ENCODE results near the gene SPX.

SPX gene

GRCh38 chr12:21526053-21526452 is at the start of gene SPX:
SPX (plus strand) TSS chr12:21526296; CDS start chr12:21526473, 177 bp downstream.
- DNase-seq: no peak

GRCh38 chr12:21476949-21477348 is 49.1 kb upstream of the SPX start:
- no peak for DNase-seq

- no peak for DNase-seq
These were observed 47.2 kb upstream of the SPX start for GRCh38 chr12:21478756-21479455.

GRCh38 chr12:21483531-21483930 is 42.6 kb upstream of the SPX start:
- DNase-seq: no peak

GRCh38 chr12:21485998-21486397 is 40.1 kb upstream of the SPX start:
- DNase-seq: no peak

- no peak for DNase-seq
These were observed 26.3 kb upstream of the SPX start for GRCh38 chr12:21499765-21500164.

- no peak for DNase-seq
These were observed 25.3 kb upstream of the SPX start for GRCh38 chr12:21500786-21501257.

- DNase-seq: peak; percentile 93
These were observed 24.6 kb upstream of the SPX start, which contains the start of the genes GOLT1B and RECQL for GRCh38 chr12:21501258-21502163. GOLT1B (plus strand) TSS chr12:21501789; CDS start chr12:21501924, 135 bp downstream. RECQL (minus strand) TSS chr12:21501635; CDS start chr12:21499570, 2,065 bp downstream.

- DNase-seq: no peak
These were observed 24.0 kb upstream of the SPX start for GRCh38 chr12:21502164-21502496.

- DNase-seq: no peak
These were observed 23.2 kb upstream of the SPX start for GRCh38 chr12:21502872-21503271.

- DNase-seq: no peak
These were observed 20.2 kb upstream of the SPX start for GRCh38 chr12:21505888-21506287.

GRCh38 chr12:21507849-21508248 is 18.2 kb upstream of the SPX start:
- no peak for DNase-seq

- no peak for DNase-seq
These were observed 16.3 kb upstream of the SPX start for GRCh38 chr12:21509768-21510167.

GRCh38 chr12:21516281-21516680 is 9.8 kb upstream of the SPX start:
- no peak for DNase-seq

GRCh38 chr12:21518451-21518850 is 7.6 kb upstream of the SPX start:
- DNase-seq: no peak

- no peak for DNase-seq
These were observed 4.6 kb upstream of the SPX start for GRCh38 chr12:21521541-21521940.

GRCh38 chr12:21523148-21523547 is 2.9 kb upstream of the SPX start:
- DNase-seq: no peak

GRCh38 chr12:21526721-21527345 is 737 bp downstream of the SPX start:
- no peak for DNase-seq

- no peak for DNase-seq
These were observed 1.5 kb downstream of the SPX start for GRCh38 chr12:21527451-21528180.

- DNase-seq: no peak
These were observed 2.9 kb downstream of the SPX start for GRCh38 chr12:21528953-21529352.

- no peak for DNase-seq
These were observed 3.4 kb downstream of the SPX start for GRCh38 chr12:21529456-21529855.

GRCh38 chr12:21538061-21538653 is 12.1 kb downstream of the SPX start:
- DNase-seq: no peak

Measured in NCI-H446 treated with DMSO at 0.1 percent for 48 hours (cell line).